H1 (cell line): ENCODE measurements around the gene DDA1. TPM values are rescaled to one million over a fixed set of nuclear protein-coding genes. Genes with fewer than 3 reads are reported as not detected.

Experiments used
- ASH2L ChIP-seq: fragments of 200-600, 300-600 bp; sonication (generic); IDR thresholded peaks from one replicate; pipeline ENCODE4 v1.7.1; 2017; ENCODE audit warnings: low read length
- BACH1 ChIP-seq: IDR thresholded peaks from 2 replicates; pipeline ENCODE4 v1.6.1; 2012; ENCODE audit warnings: low read length, improper control_type of control experiment
- CHD1 ChIP-seq: IDR thresholded peaks from 2 replicates; pipeline ENCODE4 v1.6.1; 2012; ENCODE audit warnings: low read depth, low read length, improper control_type of control experiment
- JUND ChIP-seq: IDR thresholded peaks from 2 replicates; pipeline ENCODE4 v1.6.1; 2011; ENCODE audit warnings: mild to moderate bottlenecking, improper control_type of control experiment, low read length
- PHF8 ChIP-seq: fragments of 200-600 bp; sonication (generic); conservative IDR thresholded peaks from 2 replicates; pipeline ENCODE4 v1.7.1; 2012; ENCODE audit warnings: low read depth, mild to moderate bottlenecking, inconsistent platforms, low read length, moderate library complexity
- SIX5 ChIP-seq: IDR thresholded peaks from 2 replicates; pipeline ENCODE4 v1.6.1; 2011; ENCODE audit warnings: mild to moderate bottlenecking, low read depth, low read length
- SP4 ChIP-seq: IDR thresholded peaks from 2 replicates; pipeline ENCODE4 v1.6.1; 2012; ENCODE audit warnings: low read length, inconsistent platforms
- SRF ChIP-seq: IDR thresholded peaks from 2 replicates; pipeline ENCODE4 v1.6.1; 2011; ENCODE audit warnings: mild to moderate bottlenecking, low read depth, low read length, moderate library complexity
- TCF12 ChIP-seq: IDR thresholded peaks from 2 replicates; pipeline ENCODE4 v1.6.1; 2011; ENCODE audit warnings: low read depth, mild to moderate bottlenecking, low read length
- polyA plus RNA-seq, 7 experiments: library from polyadenylated mRNA; depleted of rRNA in 3 of 7; stranded (reverse) in 5 of 7; unstranded in 2 of 7; fragments of >200 nt in 5 of 7; fragments of 200-250 nt in 2 of 7; gene quantifications; 1 replicate in 5 of 7; 2 replicates in 1 of 7; 4 replicates in 1 of 7; pipeline versions ENCODE4 v1.2.1 to v1.2.3, GENCODE V29; 2011 to 2013; ENCODE audit warnings: missing spikeins in 2 of 7, mixed read lengths in 2 of 7
- total RNA-seq: library from RNA; stranded (reverse); fragmentation: NEBNext Ultra II Directional; extraction: Animal tissue kit (Norgen Biotek cat#: 25700); gene quantifications from 2 replicates; pipeline ENCODE4 v1.2.1, GENCODE V29; 2021
- TF ChIP-seq, protein P1 (sequence below): fragments of 300-600 bp; sonication (generic); IDR thresholded peaks from 2 replicates; pipeline ENCODE4 v1.7.1; 2012; ENCODE audit warnings: low read length, moderate library complexity, mild to moderate bottlenecking, inconsistent platforms; ENCODE audit not compliant: insufficient replicate concordance
- TF ChIP-seq, protein P2 (sequence below): IDR thresholded peaks from 2 replicates; pipeline ENCODE4 v1.6.1; 2011; ENCODE audit warnings: low read depth, mild to moderate bottlenecking, low read length; ENCODE audit not compliant: insufficient read depth

DDA1 gene
- total and polyA plus RNA-seq, 2 of the 8 experiments (the other 6 are each of a cell fraction or from before 2014, with no cell fraction given), result 29.2 to 34.5 TPM

DNA sequence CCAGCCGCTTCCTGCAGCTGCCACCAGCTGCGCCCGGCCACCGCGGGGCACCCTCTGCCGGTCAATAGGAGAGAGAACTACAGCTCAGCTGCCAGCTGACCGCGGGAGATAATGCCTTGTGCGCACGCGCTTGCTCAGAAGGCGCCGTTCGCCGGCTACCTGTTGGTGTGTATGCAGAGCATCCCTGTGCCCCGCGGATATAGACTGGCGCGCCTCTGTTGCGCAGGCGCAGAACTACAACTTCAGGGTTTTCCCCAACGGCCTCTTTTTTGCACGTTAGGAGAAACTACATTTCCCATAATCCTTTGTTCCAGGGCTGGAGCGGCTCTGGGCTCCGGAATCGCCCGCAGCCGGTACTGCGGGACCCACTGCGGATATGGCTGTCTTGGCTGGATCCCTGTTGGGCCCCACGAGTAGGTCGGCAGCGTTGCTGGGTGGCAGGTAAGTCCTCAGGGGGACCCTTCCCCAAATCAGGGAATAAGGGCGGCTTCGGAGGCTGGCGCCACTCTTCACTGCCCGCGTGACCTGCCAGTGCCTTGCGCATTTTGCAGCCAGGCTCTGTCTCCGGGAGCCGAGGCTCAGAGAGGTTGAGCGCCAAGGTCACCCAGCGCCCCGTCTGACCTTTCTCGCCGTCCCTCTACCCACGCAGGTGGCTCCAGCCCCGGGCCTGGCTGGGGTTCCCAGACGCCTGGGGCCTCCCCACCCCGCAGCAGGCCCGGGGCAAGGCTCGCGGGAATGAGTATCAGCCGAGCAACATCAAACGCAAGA is 3.7 kb upstream of the DDA1 start, which contains the start of gene MRPL34 (continued):
- TF ChIP-seq, protein P1, sequence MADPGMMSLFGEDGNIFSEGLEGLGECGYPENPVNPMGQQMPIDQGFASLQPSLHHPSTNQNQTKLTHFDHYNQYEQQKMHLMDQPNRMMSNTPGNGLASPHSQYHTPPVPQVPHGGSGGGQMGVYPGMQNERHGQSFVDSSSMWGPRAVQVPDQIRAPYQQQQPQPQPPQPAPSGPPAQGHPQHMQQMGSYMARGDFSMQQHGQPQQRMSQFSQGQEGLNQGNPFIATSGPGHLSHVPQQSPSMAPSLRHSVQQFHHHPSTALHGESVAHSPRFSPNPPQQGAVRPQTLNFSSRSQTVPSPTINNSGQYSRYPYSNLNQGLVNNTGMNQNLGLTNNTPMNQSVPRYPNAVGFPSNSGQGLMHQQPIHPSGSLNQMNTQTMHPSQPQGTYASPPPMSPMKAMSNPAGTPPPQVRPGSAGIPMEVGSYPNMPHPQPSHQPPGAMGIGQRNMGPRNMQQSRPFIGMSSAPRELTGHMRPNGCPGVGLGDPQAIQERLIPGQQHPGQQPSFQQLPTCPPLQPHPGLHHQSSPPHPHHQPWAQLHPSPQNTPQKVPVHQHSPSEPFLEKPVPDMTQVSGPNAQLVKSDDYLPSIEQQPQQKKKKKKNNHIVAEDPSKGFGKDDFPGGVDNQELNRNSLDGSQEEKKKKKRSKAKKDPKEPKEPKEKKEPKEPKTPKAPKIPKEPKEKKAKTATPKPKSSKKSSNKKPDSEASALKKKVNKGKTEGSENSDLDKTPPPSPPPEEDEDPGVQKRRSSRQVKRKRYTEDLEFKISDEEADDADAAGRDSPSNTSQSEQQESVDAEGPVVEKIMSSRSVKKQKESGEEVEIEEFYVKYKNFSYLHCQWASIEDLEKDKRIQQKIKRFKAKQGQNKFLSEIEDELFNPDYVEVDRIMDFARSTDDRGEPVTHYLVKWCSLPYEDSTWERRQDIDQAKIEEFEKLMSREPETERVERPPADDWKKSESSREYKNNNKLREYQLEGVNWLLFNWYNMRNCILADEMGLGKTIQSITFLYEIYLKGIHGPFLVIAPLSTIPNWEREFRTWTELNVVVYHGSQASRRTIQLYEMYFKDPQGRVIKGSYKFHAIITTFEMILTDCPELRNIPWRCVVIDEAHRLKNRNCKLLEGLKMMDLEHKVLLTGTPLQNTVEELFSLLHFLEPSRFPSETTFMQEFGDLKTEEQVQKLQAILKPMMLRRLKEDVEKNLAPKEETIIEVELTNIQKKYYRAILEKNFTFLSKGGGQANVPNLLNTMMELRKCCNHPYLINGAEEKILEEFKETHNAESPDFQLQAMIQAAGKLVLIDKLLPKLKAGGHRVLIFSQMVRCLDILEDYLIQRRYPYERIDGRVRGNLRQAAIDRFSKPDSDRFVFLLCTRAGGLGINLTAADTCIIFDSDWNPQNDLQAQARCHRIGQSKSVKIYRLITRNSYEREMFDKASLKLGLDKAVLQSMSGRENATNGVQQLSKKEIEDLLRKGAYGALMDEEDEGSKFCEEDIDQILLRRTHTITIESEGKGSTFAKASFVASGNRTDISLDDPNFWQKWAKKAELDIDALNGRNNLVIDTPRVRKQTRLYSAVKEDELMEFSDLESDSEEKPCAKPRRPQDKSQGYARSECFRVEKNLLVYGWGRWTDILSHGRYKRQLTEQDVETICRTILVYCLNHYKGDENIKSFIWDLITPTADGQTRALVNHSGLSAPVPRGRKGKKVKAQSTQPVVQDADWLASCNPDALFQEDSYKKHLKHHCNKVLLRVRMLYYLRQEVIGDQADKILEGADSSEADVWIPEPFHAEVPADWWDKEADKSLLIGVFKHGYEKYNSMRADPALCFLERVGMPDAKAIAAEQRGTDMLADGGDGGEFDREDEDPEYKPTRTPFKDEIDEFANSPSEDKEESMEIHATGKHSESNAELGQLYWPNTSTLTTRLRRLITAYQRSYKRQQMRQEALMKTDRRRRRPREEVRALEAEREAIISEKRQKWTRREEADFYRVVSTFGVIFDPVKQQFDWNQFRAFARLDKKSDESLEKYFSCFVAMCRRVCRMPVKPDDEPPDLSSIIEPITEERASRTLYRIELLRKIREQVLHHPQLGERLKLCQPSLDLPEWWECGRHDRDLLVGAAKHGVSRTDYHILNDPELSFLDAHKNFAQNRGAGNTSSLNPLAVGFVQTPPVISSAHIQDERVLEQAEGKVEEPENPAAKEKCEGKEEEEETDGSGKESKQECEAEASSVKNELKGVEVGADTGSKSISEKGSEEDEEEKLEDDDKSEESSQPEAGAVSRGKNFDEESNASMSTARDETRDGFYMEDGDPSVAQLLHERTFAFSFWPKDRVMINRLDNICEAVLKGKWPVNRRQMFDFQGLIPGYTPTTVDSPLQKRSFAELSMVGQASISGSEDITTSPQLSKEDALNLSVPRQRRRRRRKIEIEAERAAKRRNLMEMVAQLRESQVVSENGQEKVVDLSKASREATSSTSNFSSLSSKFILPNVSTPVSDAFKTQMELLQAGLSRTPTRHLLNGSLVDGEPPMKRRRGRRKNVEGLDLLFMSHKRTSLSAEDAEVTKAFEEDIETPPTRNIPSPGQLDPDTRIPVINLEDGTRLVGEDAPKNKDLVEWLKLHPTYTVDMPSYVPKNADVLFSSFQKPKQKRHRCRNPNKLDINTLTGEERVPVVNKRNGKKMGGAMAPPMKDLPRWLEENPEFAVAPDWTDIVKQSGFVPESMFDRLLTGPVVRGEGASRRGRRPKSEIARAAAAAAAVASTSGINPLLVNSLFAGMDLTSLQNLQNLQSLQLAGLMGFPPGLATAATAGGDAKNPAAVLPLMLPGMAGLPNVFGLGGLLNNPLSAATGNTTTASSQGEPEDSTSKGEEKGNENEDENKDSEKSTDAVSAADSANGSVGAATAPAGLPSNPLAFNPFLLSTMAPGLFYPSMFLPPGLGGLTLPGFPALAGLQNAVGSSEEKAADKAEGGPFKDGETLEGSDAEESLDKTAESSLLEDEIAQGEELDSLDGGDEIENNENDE, result no peak
- TF ChIP-seq BACH1 (no peak), ASH2L (no peak), CHD1 (no peak), PHF8 (peak; percentile 61), TCF12 (peak; percentile 94), SIX5 (peak; percentile 50), JUND (no peak), SP4 (no peak), SRF (0 out of 2 replicates have a peak, but pooled peaks have one; percentile 30)
- TF ChIP-seq, protein P2, sequence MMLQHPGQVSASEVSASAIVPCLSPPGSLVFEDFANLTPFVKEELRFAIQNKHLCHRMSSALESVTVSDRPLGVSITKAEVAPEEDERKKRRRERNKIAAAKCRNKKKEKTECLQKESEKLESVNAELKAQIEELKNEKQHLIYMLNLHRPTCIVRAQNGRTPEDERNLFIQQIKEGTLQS, result no peak
